Jurkat, Clone E6-1 (cell line): ENCODE measurements around the gene VHLL. TPM values are rescaled to one million over a fixed set of nuclear protein-coding genes. Genes with fewer than 3 reads are reported as not detected.
"Not testable (repeated sequence)": the region's sequence is repeated elsewhere in the genome, so short reads cannot be mapped to it uniquely, and the experiment has no call there.

ENCODE experiments used
- DNase-seq: peaks from one replicate; pipeline ENCODE4 v3.0.0-alpha.2; 2011; ENCODE audit warnings: low read depth, low spot score
- H3K4me3 ChIP-seq: 2 replicates; pipeline ENCODE4 v1.5.1; 2011; ENCODE audit warnings: mild to moderate bottlenecking, low read length, control low read depth, moderate library complexity
- polyA plus RNA-seq: library from polyadenylated mRNA; unstranded; fragments of >200 nt; gene quantifications from one replicate; pipeline ENCODE4 v1.2.1, GENCODE V29; 2012; ENCODE audit warnings: missing spikeins; ENCODE audit not compliant: insufficient read length, insufficient read depth

The VHLL gene
- polyA plus RNA-seq: not detected

- H3K4me3 ChIP-seq: no peak within 1 kb of the TSS
- no peak for DNase-seq
These were observed at the start of gene VHLL for GRCh38 chr1:156298852-156299357. TSS of gene VHLL (minus strand) at chr1:156299307. CDS start at chr1:156299189, 118 bp downstream.

DNA sequence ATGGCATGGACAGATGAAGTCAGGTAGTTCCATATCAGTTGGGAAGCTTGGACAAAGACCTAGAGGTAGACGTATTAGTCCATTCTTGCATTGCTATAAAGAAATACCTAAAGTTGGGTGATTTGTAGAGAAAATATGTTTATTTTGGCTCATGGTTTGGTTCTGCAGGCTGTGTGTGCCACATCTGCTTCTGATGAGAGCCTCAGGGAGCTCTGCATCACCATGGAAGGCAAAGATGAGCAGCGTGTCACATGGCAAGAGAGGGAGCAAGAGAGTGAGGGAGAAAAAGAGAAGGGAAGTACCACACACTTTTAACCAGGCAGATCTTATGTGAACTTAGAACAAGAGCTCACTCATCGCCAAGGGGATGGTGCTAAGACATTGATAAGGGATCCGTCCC, 48.2 kb upstream of the VHLL start:
- no peak for DNase-seq
- H3K4me3 ChIP-seq: no peak overlapping the region

DNA sequence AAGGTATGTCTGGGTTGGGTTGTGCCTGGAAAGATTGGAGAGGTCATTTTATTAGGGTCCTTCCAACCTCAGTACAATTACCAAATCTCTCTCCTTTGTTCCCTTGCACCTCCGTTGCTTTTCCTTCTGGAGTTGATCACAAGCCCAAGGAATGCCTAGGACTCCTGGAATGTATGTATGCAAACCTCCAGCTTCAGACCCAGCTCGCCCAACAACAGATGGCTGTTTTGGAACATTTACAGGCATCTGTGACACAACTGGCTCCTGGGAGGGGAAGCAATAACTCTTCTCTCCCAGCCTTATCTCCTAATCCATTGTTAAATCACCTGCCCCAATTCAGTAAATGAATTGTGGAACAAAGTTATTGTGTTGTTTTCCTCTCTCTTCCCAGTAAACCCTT, 47.5 kb upstream of the VHLL start:
- DNase-seq: no peak

GRCh38 chr1:156346035-156346434, 46.9 kb upstream of the VHLL start:
- not testable (repeated sequence) for H3K4me3 ChIP-seq, DNase-seq

More for the DNA sequence above, 47.5 kb upstream of the VHLL start:
- no peak overlapping the region for H3K4me3 ChIP-seq

DNA sequence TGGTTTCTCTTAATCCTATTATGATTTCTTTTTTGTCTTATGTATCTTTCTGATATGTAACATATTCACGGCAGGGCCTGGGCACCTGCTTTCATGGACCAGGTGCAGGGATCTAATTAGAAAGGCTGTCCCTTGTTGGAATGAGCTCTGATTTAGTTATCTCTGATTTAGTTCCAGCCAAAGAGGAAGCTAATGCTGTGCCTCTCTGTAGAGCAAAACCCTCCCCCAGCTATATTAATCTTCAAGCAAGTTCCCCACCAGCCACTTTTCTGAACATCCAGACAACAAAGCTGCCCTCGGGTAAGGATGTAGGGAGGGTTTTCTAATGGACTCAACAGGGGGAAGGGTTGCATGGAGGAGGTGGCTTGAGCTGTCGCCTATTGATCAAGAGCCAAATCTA, 45.3 kb upstream of the VHLL start:
- H3K4me3 ChIP-seq: no peak overlapping the region
- DNase-seq: no peak

- no peak overlapping the region for H3K4me3 ChIP-seq
- DNase-seq: no peak
These were observed 43.3 kb upstream of the VHLL start for GRCh38 chr1:156342166-156342955.

GRCh38 chr1:156338180-156338976, 39.3 kb upstream of the VHLL start, which contains the start of the genes CCT3 and TSACC:
TSS of gene CCT3 (minus strand) at chr1:156338292. CDS start at chr1:156338184, 108 bp downstream.
TSS of gene TSACC (plus strand) at chr1:156338526. CDS start at chr1:156339758, 1,232 bp downstream.
- peak; percentile 100 for DNase-seq
- H3K4me3 ChIP-seq: peak within 1 kb of the TSS; percentile 80

DNA sequence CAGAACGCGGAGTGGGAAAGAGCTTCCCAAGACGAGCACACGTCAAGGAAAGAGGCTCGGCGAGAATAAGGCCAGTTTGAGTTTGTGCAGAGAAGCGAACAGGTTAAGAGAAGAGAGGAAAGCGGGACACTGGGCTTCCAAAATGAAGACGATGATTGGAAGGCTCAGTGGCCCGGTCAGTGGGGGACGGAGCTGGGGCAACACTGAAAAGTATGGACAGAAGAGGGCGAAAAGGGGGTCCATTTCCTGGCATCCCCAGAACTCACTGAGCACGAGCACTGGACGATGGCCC, 38.7 kb upstream of the VHLL start:
- peak overlapping the region; percentile 80 for H3K4me3 ChIP-seq
- no peak for DNase-seq

GRCh38 chr1:156337052-156337887, 38.2 kb upstream of the VHLL start:
- DNase-seq: no peak

DNA sequence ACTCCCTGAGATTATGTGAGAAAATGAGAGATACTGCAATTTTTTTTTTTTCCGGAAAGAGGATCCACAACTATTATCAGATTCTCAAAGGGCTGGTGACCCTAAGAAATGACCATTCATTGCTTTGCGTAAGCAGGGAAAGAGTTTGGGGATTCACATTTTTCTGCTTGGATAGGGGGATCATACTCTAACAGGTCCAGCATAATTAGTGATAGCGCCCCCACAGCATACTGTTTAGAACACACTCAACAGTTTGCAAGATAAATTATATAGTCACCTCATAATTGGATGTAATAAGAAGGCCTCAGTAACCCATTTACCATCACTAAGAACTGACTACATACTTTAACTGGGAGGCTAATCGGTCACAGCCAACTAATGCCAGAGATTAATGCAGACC, 37.1 kb upstream of the VHLL start:
- peak overlapping the region; percentile 80 for H3K4me3 ChIP-seq
- peak; percentile 28 for DNase-seq

More at GRCh38 chr1:156337052-156337887, 38.2 kb upstream of the VHLL start:
- H3K4me3 ChIP-seq: peak overlapping the region; percentile 80

GRCh38 chr1:156323179-156323578, 24.1 kb upstream of the VHLL start:
- not testable (repeated sequence) for H3K4me3 ChIP-seq, DNase-seq

- H3K4me3 ChIP-seq: no peak overlapping the region
- DNase-seq: no peak
These were observed 21.5 kb upstream of the VHLL start for GRCh38 chr1:156320560-156320959.

DNA sequence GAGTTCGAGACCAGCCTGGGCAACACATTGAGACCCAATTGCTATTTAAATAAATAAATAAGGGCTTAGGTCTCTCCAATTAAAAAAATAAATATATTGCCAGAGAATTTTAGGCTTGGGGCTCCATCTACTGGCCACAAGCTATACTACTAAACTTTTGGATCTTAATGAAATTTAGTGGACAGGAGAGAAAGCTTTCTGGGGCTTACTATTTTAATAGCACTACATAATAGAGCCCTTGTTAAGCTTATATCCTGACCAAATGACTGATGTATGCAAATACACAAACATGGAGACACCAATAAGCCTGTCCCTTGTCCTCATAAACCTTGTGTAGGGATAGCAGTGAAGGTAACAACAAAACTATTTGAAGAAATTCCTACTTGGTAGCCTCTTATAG, 20.6 kb upstream of the VHLL start:
- no peak for DNase-seq
- no peak overlapping the region for H3K4me3 ChIP-seq

DNA sequence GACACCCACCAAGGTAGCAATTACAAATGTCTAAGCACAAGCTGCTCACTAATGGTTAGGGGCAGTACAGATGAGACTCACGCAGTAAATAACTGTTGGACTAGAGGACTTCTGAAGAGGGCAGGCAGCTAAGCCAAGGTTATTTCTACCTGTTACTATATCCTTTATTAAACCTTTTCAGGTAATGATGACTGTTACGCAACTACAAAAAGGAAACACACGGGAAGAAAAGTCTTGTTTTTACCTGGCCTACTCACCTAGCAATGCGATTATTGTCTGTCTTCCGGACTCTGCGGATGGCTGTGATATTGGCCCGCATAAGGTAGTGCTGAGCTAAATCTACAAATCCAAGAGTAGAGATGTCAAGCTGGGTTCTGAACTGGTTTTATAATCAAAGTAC, 17.8 kb upstream of the VHLL start:
- no peak overlapping the region for H3K4me3 ChIP-seq
- DNase-seq: no peak

DNA sequence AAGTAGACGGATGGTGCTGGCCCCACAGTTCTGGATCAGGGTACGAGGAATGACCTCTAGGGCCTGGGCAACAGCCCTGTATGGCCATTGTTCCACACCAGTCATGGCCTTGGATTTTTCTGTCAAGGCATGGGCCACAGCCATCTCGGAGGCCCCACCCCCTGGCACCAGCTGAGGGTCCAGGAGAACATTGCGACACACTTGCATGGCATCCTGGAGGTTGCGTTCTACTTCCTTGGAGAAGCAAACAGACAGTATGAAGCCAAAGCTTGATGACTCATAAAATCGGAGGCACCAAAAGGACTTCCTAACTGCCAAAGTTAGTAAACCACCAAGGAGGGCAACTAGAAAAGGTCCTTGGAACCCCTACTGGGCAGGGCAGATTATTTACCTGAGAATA, 11.9 kb upstream of the VHLL start:
- no peak overlapping the region for H3K4me3 ChIP-seq
- no peak for DNase-seq

GRCh38 chr1:156308078-156308477, 9.0 kb upstream of the VHLL start:
- no peak for DNase-seq
- H3K4me3 ChIP-seq: no peak overlapping the region

GRCh38 chr1:156305215-156305614, 6.1 kb upstream of the VHLL start:
- no peak overlapping the region for H3K4me3 ChIP-seq
- no peak for DNase-seq

- no peak overlapping the region for H3K4me3 ChIP-seq
- DNase-seq: no peak
These were observed 4.1 kb upstream of the VHLL start for GRCh38 chr1:156303241-156303640.

DNA sequence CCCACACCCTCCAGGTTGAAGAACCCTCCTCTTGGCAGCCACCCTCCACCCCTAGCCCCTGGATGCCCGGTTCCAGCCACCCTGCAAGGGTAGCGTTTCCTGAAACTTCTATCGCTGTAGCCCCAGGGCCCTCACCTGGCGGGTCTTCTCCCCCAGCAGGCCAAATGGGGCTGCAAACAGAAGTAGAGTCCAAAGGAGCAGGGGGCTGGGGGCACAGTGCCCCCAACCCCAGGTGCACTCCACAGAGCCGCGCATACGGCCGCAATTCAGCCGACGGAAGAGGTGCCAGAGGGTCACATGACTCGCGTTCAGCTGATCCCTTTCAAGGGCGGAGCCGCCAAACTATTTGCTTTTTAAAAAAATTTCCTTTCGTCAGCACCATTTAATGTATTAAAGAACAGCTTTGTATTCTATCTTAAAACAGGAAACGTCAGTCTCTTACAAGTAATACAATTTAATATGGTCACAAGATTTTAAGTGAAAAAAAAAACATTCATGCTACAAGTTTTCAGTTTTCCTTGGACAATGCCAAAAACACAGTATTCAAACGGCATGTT, 3.6 kb downstream of the VHLL start, which contains the start of gene GLMP:
Gene GLMP, minus strand, starts transcription at position 289 of the 557 bp plus-strand sequence. Its CDS starts 34 bp downstream, at position 255.
- DNase-seq: peak; percentile 59
- peak within 1 kb of the TSS; percentile 83 for H3K4me3 ChIP-seq
